Tibial artery (tissue), 4 donors: ENCODE results near the gene TMEM107.

Source experiments
- DNase-seq, 2 donors: peaks; one replicate each; pipeline ENCODE4 v3.0.0-alpha.2; 2019
- H3K27ac ChIP-seq, 2 donors: fragments of 200-600 bp; sonication (generic) in 1 of 2; 1 replicate in 1 of 2; 2 replicates in 1 of 2; pipeline ENCODE4 v1.5.1; 2018 to 2019; ENCODE audit warnings: mild to moderate bottlenecking in 1 of 2
- H3K27me3 ChIP-seq, 2 donors: fragments of 200-600 bp; sonication (generic) in 1 of 2; one replicate each; pipeline versions ENCODE4 v1.5.1 to v1.6.0; 2016 to 2019
- H3K36me3 ChIP-seq, 3 donors: fragments of 200-600 bp; sonication (generic) in 2 of 3; one replicate each; pipeline ENCODE4 v1.5.1; 2016 to 2019; ENCODE audit warnings: mild to moderate bottlenecking in 2 of 3
- H3K4me1 ChIP-seq, 4 donors: fragments of 200-600 bp; sonication (generic) in 2 of 4; 1 replicate in 3 of 4; 2 replicates in 1 of 4; pipeline ENCODE4 v1.5.1; 2016 to 2019
- H3K4me3 ChIP-seq, 2 donors: fragments of 200-600 bp; sonication (generic) in 1 of 2; 1 replicate in 1 of 2; 2 replicates in 1 of 2; pipeline ENCODE4 v1.5.1; 2018 to 2019; ENCODE audit warnings: mild to moderate bottlenecking in 2 of 2
- H3K9me3 ChIP-seq, 3 donors: fragments of 200-600 bp; sonication (generic) in 1 of 3; one replicate each; pipeline ENCODE4 v1.5.1; 2016 to 2019
- CTCF ChIP-seq, 2 experiments: fragments of 200-600 bp in 1 of 2; fragments of 450-650 bp in 1 of 2; IDR thresholded peaks; one replicate each; pipeline ENCODE4 v1.5.1; 2017 to 2019; ENCODE audit warnings: antibody characterized with exemption in 2 of 2, mild to moderate bottlenecking in 1 of 2, moderate library complexity in 1 of 2
- intact Hi-C: fragments of 100-400 bp; cut with DNase I; formaldehyde crosslinking; loops from one replicate; pipeline ENCODE4 v1.15.0; 2023; ENCODE audit warnings: low total_unique reads

Gene TMEM107

GRCh38 chr17:8190506-8190905 lies 14.3 kb upstream of the TMEM107 start:
- Histone ChIP-seq H3K4me1 (peaks cover 0 to 40% (median 35%) of the 10 kb centered on the region in 4 donors), H3K27ac (peak overlapping the region; percentile 97 to 98), H3K4me3 (peak overlapping the region; percentile 89 to 93), H3K36me3 (no peaks in the 10 kb centered on the region), H3K27me3 (no peaks in the 10 kb centered on the region), H3K9me3 (no peaks in the 10 kb centered on the region)
- intact Hi-C loops: loop anchor here (10.0 kb wide), 1 partner anchor 104 kb away; the partner anchor contains the start of gene SLC25A35
- no peak for DNase-seq
- TF ChIP-seq CTCF (IDR thresholded peaks at IDR 0.05): no peak

- TF ChIP-seq CTCF (IDR thresholded peaks at IDR 0.05): no peak
- Histone ChIP-seq H3K9me3 (no peaks in the 10 kb centered on the region), H3K4me3 (peak within 1 kb of the TSS; percentile 89 to 93), H3K36me3 (no peaks in the 10 kb centered on the region), H3K4me1 (peaks cover 0 to 40% (median 35%) of the 10 kb centered on the region in 4 donors), H3K27me3 (no peaks in the 10 kb centered on the region), H3K27ac (peak within 1 kb of the TSS; percentile 97 to 98)
- peak; percentile 99 for DNase-seq
- intact Hi-C loops: loop anchor here (10.0 kb wide), 1 partner anchor 105 kb away; the partner anchor contains the start of gene SLC25A35
Measured at GRCh38 chr17:8189711-8190477, 13.7 kb upstream of the TMEM107 start, which contains the start of gene BORCS6. Gene BORCS6, minus strand, starts transcription at chr17:8190180. Its CDS starts 40 bp downstream, at chr17:8190140.

DNA sequence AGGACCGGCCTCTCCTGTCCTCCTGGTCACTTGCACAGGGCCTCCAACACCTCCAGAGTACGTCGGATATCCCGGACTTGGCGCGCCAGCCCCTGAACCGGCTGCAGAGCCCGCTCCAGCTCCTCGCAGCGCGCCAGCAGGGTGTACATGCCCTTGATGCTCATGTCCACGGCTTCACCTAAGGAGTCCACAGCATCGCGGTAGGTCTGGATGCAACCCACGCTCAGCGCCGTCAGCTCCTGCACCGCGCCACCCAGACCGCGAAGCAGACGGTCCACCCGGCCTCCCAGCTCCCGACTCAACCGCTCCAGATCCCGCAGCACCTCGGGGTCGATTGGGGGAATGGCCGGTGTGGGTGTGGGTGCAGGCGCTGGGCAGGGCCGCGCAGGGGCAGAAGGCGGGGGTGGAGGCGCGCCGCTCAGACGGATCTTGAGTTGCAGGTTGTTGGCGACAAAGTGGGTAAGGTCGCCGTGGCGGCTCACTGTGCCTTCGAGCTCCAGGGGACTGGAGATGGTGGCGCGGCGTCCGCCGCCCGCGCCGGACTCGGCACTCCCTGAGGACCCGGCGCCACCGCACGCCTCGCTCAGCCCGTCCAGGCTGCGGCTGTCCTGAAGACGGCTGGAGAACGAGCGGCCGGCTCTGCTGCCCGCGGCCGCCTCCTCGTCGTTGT lies 13.0 kb upstream of the TMEM107 start:
- TF ChIP-seq CTCF (IDR thresholded peaks at IDR 0.05): no peak
- H3K9me3 ChIP-seq: no peaks in the 10 kb centered on the region
- no peaks in the 10 kb centered on the region for H3K27me3 ChIP-seq
- H3K4me3 ChIP-seq: peak overlapping the region; percentile 89 to 93
- peak overlapping the region; percentile 97 to 98 for H3K27ac ChIP-seq
- intact Hi-C loops: no loop called here
- H3K4me1 ChIP-seq: peaks cover 0 to 40% (median 35%) of the 10 kb centered on the region in 4 donors
- peak in 1 of 2 donors; percentile 76 for DNase-seq
- H3K36me3 ChIP-seq: no peaks in the 10 kb centered on the region

DNA sequence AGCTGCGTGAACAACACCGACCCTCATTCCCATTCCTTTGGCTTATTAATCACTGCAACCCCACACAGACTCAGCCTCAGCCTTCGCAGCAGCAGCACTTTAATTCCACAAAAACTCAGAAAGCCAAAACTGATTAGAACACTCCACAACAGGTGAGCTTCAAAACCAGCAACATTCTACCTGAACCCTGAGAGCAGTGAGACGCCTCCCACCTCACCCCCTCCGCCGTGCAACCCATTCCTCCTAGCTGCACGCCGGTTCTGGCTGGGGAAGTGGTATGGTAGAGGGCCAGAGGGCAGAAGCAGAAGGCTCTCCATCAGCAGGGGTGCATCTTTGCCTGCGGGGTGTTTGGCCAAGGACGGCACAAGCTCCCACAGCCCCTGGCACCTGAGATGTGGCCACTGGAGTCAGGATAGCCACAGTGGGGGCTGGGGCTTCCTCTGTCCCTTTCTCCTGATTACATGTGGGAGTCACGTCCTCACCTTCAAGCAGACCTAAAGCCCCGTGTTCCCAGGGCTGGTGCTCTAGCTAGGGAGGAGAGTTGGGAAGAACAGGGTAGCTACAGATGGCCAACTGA lies 12.2 kb upstream of the TMEM107 start:
- H3K9me3 ChIP-seq: no peaks in the 10 kb centered on the region
- peak overlapping the region; percentile 97 to 98 for H3K27ac ChIP-seq
- TF ChIP-seq CTCF (IDR thresholded peaks at IDR 0.05): no peak
- no peaks in the 10 kb centered on the region for H3K27me3 ChIP-seq
- no peaks in the 10 kb centered on the region for H3K36me3 ChIP-seq
- H3K4me3 ChIP-seq: peak overlapping the region; percentile 89 to 93
- H3K4me1 ChIP-seq: peaks cover 0 to 40% (median 35%) of the 10 kb centered on the region in 4 donors
- intact Hi-C loops: no loop called here
- peak in 1 of 2 donors; percentile 70 for DNase-seq

- intact Hi-C loops: no loop called here
- peak overlapping the region; percentile 89 to 93 for H3K4me3 ChIP-seq
Measured at GRCh38 chr17:8187517-8188262, 11.5 kb upstream of the TMEM107 start.

More at GRCh38 chr17:8187517-8188262, 11.5 kb upstream of the TMEM107 start:
- Histone ChIP-seq H3K36me3 (no peaks in the 10 kb centered on the region), H3K9me3 (no peaks in the 10 kb centered on the region), H3K27ac (peak overlapping the region; percentile 97 to 98), H3K4me1 (peaks cover 0 to 37% (median 32%) of the 10 kb centered on the region in 4 donors), H3K27me3 (no peaks in the 10 kb centered on the region)
- no peak for TF ChIP-seq CTCF (IDR thresholded peaks at IDR 0.05)
- peak; percentile 93 to 96 for DNase-seq
